Activated CD4-positive, alpha-beta memory T cell treated with anti-CD3 and anti-CD28 coated beads for 36 hours (primary cell): ENCODE data around the gene HES6. TPM values are rescaled to one million over a fixed set of nuclear protein-coding genes. Genes with fewer than 3 reads are reported as not detected.
"Not testable (repeated sequence)": the region's sequence is repeated elsewhere in the genome, so short reads cannot be mapped to it uniquely, and the experiment has no call there.

ENCODE experiments used
- CTCF ChIA-PET: fragments of 350-600 bp; sonication (Branson Sonifier 250); formaldehyde crosslinking; loops from one replicate; lab custom pipeline; 2021; ENCODE audit warnings: antibody characterized with exemption, inconsistent platforms; lab: Charles Lee
- POLR2A ChIA-PET: fragments of 350-600 bp; sonication (Branson Sonifier 250); formaldehyde crosslinking; loops from one replicate; lab custom pipeline; 2021; ENCODE audit warnings: antibody characterized with exemption; lab: Charles Lee
- DNase-seq: peaks from one replicate; pipeline ENCODE4 v3.0.0-alpha.2; 2020
- H3K27ac Mint-ChIP-seq: one replicate; pipeline ENCODE4 v1.8.0; 2021; ENCODE audit warnings: mixed read lengths
- H3K27me3 Mint-ChIP-seq: one replicate; pipeline ENCODE4 v1.8.0; 2021; ENCODE audit warnings: mixed read lengths
- H3K36me3 Mint-ChIP-seq: one replicate; pipeline ENCODE4 v1.8.0; 2021; ENCODE audit warnings: mixed read lengths
- H3K4me1 Mint-ChIP-seq: one replicate; pipeline ENCODE4 v1.8.0; 2021; ENCODE audit warnings: low read depth, mixed read lengths
- H3K4me3 Mint-ChIP-seq: one replicate; pipeline ENCODE4 v1.8.0; 2021; ENCODE audit warnings: mild to moderate bottlenecking, mixed read lengths
- H3K9me3 Mint-ChIP-seq: one replicate; pipeline ENCODE4 v1.8.0; 2021; ENCODE audit warnings: mixed read lengths
- intact Hi-C: fragments of 100-400 bp; cut with micrococcal nuclease; formaldehyde crosslinking; loops from one replicate; pipeline ENCODE4 v1.15.1; 2023
- total RNA-seq, 2 experiments: library from RNA; stranded (reverse); gene quantifications; one replicate each; pipeline ENCODE4 v1.2.3, GENCODE V29; 2021

HES6 gene
- total RNA-seq, 2 experiments from 2014 or later: 3.1 to 3.3 TPM

- Mint-ChIP-seq H3K27ac (no peak overlapping the region), H3K36me3 (no peaks in the 10 kb centered on the region), H3K9me3 (no peaks in the 10 kb centered on the region), H3K4me1 (peaks cover 28% of the 10 kb centered on the region), H3K4me3 (no peak overlapping the region), H3K27me3 (no peaks in the 10 kb centered on the region)
- CTCF ChIA-PET: no interaction called here
- DNase-seq: no peak
- POLR2A ChIA-PET: no interaction called here
- intact Hi-C loops: loop anchor here (10.0 kb wide), 1 partner anchor 218 kb away; the partner anchor contains the start of gene SCLY
Observed at GRCh38 chr2:238282861-238283738, 43.3 kb upstream of the HES6 start.

GRCh38 chr2:238281826-238282480 is 42.1 kb upstream of the HES6 start:
- CTCF ChIA-PET: no interaction called here
- no peak for DNase-seq
- Mint-ChIP-seq H3K36me3 (no peaks in the 10 kb centered on the region), H3K9me3 (no peaks in the 10 kb centered on the region), H3K4me3 (no peak overlapping the region), H3K4me1 (peaks cover 21% of the 10 kb centered on the region), H3K27me3 (no peaks in the 10 kb centered on the region), H3K27ac (no peak overlapping the region)
- intact Hi-C loops: loop anchor here (10.0 kb wide), 1 partner anchor 217 kb away; the partner anchor contains the start of gene SCLY
- POLR2A ChIA-PET: no interaction called here

GRCh38 chr2:238280083-238280825 is 40.4 kb upstream of the HES6 start:
- CTCF ChIA-PET: no interaction called here
- peaks cover 10% of the 10 kb centered on the region for H3K4me1 Mint-ChIP-seq
- H3K27me3 Mint-ChIP-seq: no peaks in the 10 kb centered on the region
- POLR2A ChIA-PET: no interaction called here
- no peak for DNase-seq
- H3K9me3 Mint-ChIP-seq: no peaks in the 10 kb centered on the region
- H3K36me3 Mint-ChIP-seq: peaks cover 4% of the 10 kb centered on the region
- intact Hi-C loops: loop anchor here (10.0 kb wide), 1 partner anchor 215 kb away; the partner anchor contains the start of gene SCLY
- no peak overlapping the region for H3K27ac Mint-ChIP-seq
- H3K4me3 Mint-ChIP-seq: no peak overlapping the region

GRCh38 chr2:238279324-238279682 is 39.5 kb upstream of the HES6 start:
- no peak for DNase-seq
- no peaks in the 10 kb centered on the region for H3K9me3 Mint-ChIP-seq
- CTCF ChIA-PET: no interaction called here
- POLR2A ChIA-PET: interaction anchor here (0.6 kb wide), 1 partner anchor 105 kb away, joined by 3 read pairs; no protein-coding TSS in a partner anchor
- no peak overlapping the region for H3K4me3 Mint-ChIP-seq
- intact Hi-C loops: no loop called here
- peaks cover 9% of the 10 kb centered on the region for H3K36me3 Mint-ChIP-seq
- no peaks in the 10 kb centered on the region for H3K27me3 Mint-ChIP-seq
- H3K4me1 Mint-ChIP-seq: peaks cover 8% of the 10 kb centered on the region
- H3K27ac Mint-ChIP-seq: no peak overlapping the region

- CTCF ChIA-PET: interaction anchor here (1.6 kb wide), 1 partner anchor 16 kb away, joined by 5 read pairs; no protein-coding TSS in a partner anchor
Observed at GRCh38 chr2:238278626-238279323, 38.9 kb upstream of the HES6 start.

GRCh38 chr2:238277695-238278094 is 37.9 kb upstream of the HES6 start:
- no peak for DNase-seq
- peaks cover 19% of the 10 kb centered on the region for H3K36me3 Mint-ChIP-seq
- H3K27ac Mint-ChIP-seq: no peak overlapping the region
- peaks cover 5% of the 10 kb centered on the region for H3K4me1 Mint-ChIP-seq
- ChIA-PET POLR2A (no interaction called here), CTCF (interaction anchor here (1.3 to 1.6 kb wide), 2 partner anchors 13 to 14 kb away, joined by 3 to 5 read pairs; no protein-coding TSS in a partner anchor)
- no peak overlapping the region for H3K4me3 Mint-ChIP-seq
- intact Hi-C loops: no loop called here
- no peaks in the 10 kb centered on the region for H3K27me3 Mint-ChIP-seq
- no peaks in the 10 kb centered on the region for H3K9me3 Mint-ChIP-seq

More at GRCh38 chr2:238278626-238279323, 38.9 kb upstream of the HES6 start:
- Mint-ChIP-seq H3K36me3 (peaks cover 13% of the 10 kb centered on the region), H3K27ac (no peak overlapping the region), H3K4me3 (no peak overlapping the region), H3K9me3 (no peaks in the 10 kb centered on the region), H3K27me3 (no peaks in the 10 kb centered on the region), H3K4me1 (peaks cover 7% of the 10 kb centered on the region)
- DNase-seq: no peak
- POLR2A ChIA-PET: no interaction called here
- intact Hi-C loops: no loop called here

GRCh38 chr2:238274152-238274865 is 34.5 kb upstream of the HES6 start:
- Mint-ChIP-seq H3K27me3 (no peaks in the 10 kb centered on the region), H3K9me3 (no peaks in the 10 kb centered on the region), H3K36me3 (peaks cover 23% of the 10 kb centered on the region), H3K27ac (no peak overlapping the region), H3K4me3 (no peak overlapping the region), H3K4me1 (no peaks in the 10 kb centered on the region)
- POLR2A ChIA-PET: no interaction called here
- intact Hi-C loops: no loop called here
- DNase-seq: no peak
- CTCF ChIA-PET: interaction anchor here (2.6 kb wide), 1 partner anchor 11 kb away, joined by 12 read pairs; no protein-coding TSS in a partner anchor

- H3K4me1 Mint-ChIP-seq, H3K4me3 Mint-ChIP-seq, intact Hi-C loops, H3K27ac Mint-ChIP-seq, POLR2A ChIA-PET, H3K9me3 Mint-ChIP-seq, H3K27me3 Mint-ChIP-seq, DNase-seq: not testable (repeated sequence)
- CTCF ChIA-PET: interaction anchor here (2.6 kb wide), 1 partner anchor 10 kb away, joined by 12 read pairs; no protein-coding TSS in a partner anchor
- H3K36me3 Mint-ChIP-seq: peaks cover 23% of the 10 kb centered on the region
Observed at GRCh38 chr2:238273433-238273832, 33.6 kb upstream of the HES6 start.

GRCh38 chr2:238272156-238272555 is 32.3 kb upstream of the HES6 start:
- CTCF ChIA-PET: no interaction called here
- Mint-ChIP-seq H3K36me3 (peaks cover 25% of the 10 kb centered on the region), H3K27ac (no peak overlapping the region), H3K4me3 (no peak overlapping the region), H3K27me3 (no peaks in the 10 kb centered on the region), H3K4me1 (no peaks in the 10 kb centered on the region), H3K9me3 (no peaks in the 10 kb centered on the region)
- no peak for DNase-seq
- POLR2A ChIA-PET: no interaction called here
- intact Hi-C loops: no loop called here

- H3K4me3 Mint-ChIP-seq, H3K4me1 Mint-ChIP-seq, H3K27me3 Mint-ChIP-seq, CTCF ChIA-PET, intact Hi-C loops, H3K9me3 Mint-ChIP-seq, POLR2A ChIA-PET, H3K27ac Mint-ChIP-seq, DNase-seq: not testable (repeated sequence)
- peaks cover 27% of the 10 kb centered on the region for H3K36me3 Mint-ChIP-seq
Observed at GRCh38 chr2:238271686-238272085, 31.8 kb upstream of the HES6 start.

GRCh38 chr2:238271061-238271554 is 31.3 kb upstream of the HES6 start:
- H3K36me3 Mint-ChIP-seq: peaks cover 23% of the 10 kb centered on the region
- no peaks in the 10 kb centered on the region for H3K27me3 Mint-ChIP-seq
- CTCF ChIA-PET: no interaction called here

More at GRCh38 chr2:238271061-238271554, 31.3 kb upstream of the HES6 start:
- intact Hi-C loops: no loop called here
- no peak for DNase-seq
- Mint-ChIP-seq H3K4me3 (no peak overlapping the region), H3K9me3 (no peaks in the 10 kb centered on the region), H3K4me1 (no peaks in the 10 kb centered on the region), H3K27ac (no peak overlapping the region)
- POLR2A ChIA-PET: no interaction called here
